K562 (cell line): ENCODE data around the gene CAMK2A. TPM values are rescaled to one million over a fixed set of nuclear protein-coding genes. Genes with fewer than 3 reads are reported as not detected.

Source experiments
- ATAC-seq: fragments of 200-7000 bp; cut with Tn5 transposase; 3 replicates; pipeline ENCODE4 v1.9.1; 2020; ENCODE audit warnings: moderate library complexity
- BruUV-seq: library from RNA; stranded (reverse); fragments of 400-500 nt; replicated peaks from 2 replicates; lab custom pipeline; 2021; lab: Mats Ljungman, UMichigan
- CTCF ChIA-PET: fragments of 300-600 bp; formaldehyde crosslinking; extraction: SDS; loops from one replicate; lab custom pipeline; 2021; ENCODE audit warnings: low intra/inter-chr PET ratio; lab: Yijun Ruan, JAX
- POLR2A ChIA-PET: fragments of 300-600, 350-650 bp; sonication (Branson Sonifier 250); formaldehyde crosslinking; extraction: SDS; loops from one replicate; lab custom pipeline; 2021; ENCODE audit warnings: antibody characterized with exemption, inconsistent platforms; lab: Yijun Ruan, JAX
- DNase-seq, 4 experiments: peaks; one replicate each; pipeline versions ENCODE4 v3.0.0 to v3.0.0-alpha.2; 2011 to 2018; ENCODE audit warnings: low spot score in 3 of 4, mixed read lengths in 3 of 4; ENCODE audit errors: extremely low read depth in 1 of 4
- FAIRE-seq: peaks from 2 replicates; lab custom pipeline; 2011; peaks lifted over from hg19 to GRCh38; lab: Jason Lieb, UNC
- H2AFZ ChIP-seq: 2 replicates; pipeline ENCODE4 v1.6.0; 2011; ENCODE audit warnings: low read depth, low read length, control low read depth, inconsistent platforms
- H3K27ac ChIP-seq: fragments of 200-600 bp; 3 replicates; pipeline ENCODE4 v1.8.0; 2011; ENCODE audit warnings: low read depth, mild to moderate bottlenecking, control low read depth, inconsistent platforms, low read length, moderate library complexity, mixed read lengths; ENCODE audit errors: extremely low read depth
- H3K27me3 ChIP-seq, 2 experiments: fragments of 300-600 bp in 1 of 2; 2 replicates in 1 of 2; 3 replicates in 1 of 2; pipeline versions ENCODE4 v1.6.0 to v1.8.0; 2011; ENCODE audit warnings: inconsistent platforms in 2 of 2, low read length in 2 of 2, mild to moderate bottlenecking in 1 of 2, mixed read lengths in 1 of 2, moderate library complexity in 1 of 2; ENCODE audit not compliant: control insufficient read depth in 2 of 2, insufficient read depth in 2 of 2
- H3K36me3 ChIP-seq: fragments of 300-600 bp; 3 replicates; pipeline ENCODE4 v1.8.0; 2011; ENCODE audit warnings: mild to moderate bottlenecking, low read length, inconsistent platforms; ENCODE audit not compliant: control insufficient read depth, insufficient read depth
- H3K4me1 ChIP-seq, 2 experiments: fragments of 200-600 bp in 1 of 2; replicated peaks in 1 of 2; 2 replicates in 1 of 2; 3 replicates in 1 of 2; pipeline versions ENCODE4 v1.5.1 to v1.8.0; 2011; ENCODE audit warnings: inconsistent platforms in 2 of 2, low read length in 2 of 2, mild to moderate bottlenecking in 1 of 2, mixed read lengths in 1 of 2, moderate library complexity in 1 of 2; ENCODE audit not compliant: control insufficient read depth in 2 of 2, insufficient read depth in 2 of 2
- H3K4me2 ChIP-seq: 2 replicates; pipeline ENCODE4 v1.6.1; 2011; ENCODE audit warnings: low read length, control low read depth, inconsistent platforms, mixed read lengths; ENCODE audit not compliant: insufficient read depth
- H3K4me3 ChIP-seq: fragments of 200-600 bp; sonication (generic), shearing (Covaris generic); 2 replicates; pipeline ENCODE4 v1.5.1; 2016; ENCODE audit warnings: control low read depth, inconsistent platforms
- H3K79me2 ChIP-seq: fragments of 200-600 bp; 3 replicates; pipeline ENCODE4 v1.8.0; 2011; ENCODE audit warnings: low read length, inconsistent platforms; ENCODE audit not compliant: control insufficient read depth, insufficient read depth
- H3K9ac ChIP-seq, 2 experiments: 2 replicates each; pipeline versions ENCODE4 v1.6.0 to v1.6.1; 2011; ENCODE audit warnings: low read depth in 2 of 2, low read length in 2 of 2, control low read depth in 1 of 2, inconsistent platforms in 1 of 2, mild to moderate bottlenecking in 1 of 2, mixed read lengths in 1 of 2; ENCODE audit not compliant: insufficient read depth in 1 of 2
- H3K9me1 ChIP-seq: one replicate; pipeline ENCODE4 v1.6.0; 2011; ENCODE audit warnings: inconsistent platforms, mild to moderate bottlenecking, low read length, moderate library complexity; ENCODE audit not compliant: control insufficient read depth, insufficient read depth
- H3K9me3 ChIP-seq: replicated peaks from 2 replicates; pipeline ENCODE4 v1.5.1; 2011; ENCODE audit warnings: low read depth, low read length, inconsistent platforms; ENCODE audit not compliant: control insufficient read depth, insufficient read depth
- H4K20me1 ChIP-seq: replicated peaks from 2 replicates; pipeline ENCODE4 v1.6.1; 2011; ENCODE audit warnings: low read length, inconsistent platforms, mixed read lengths; ENCODE audit not compliant: control insufficient read depth, insufficient read depth
- BCOR ChIP-seq: fragments of 450-650 bp; IDR thresholded peaks from 2 replicates; pipeline ENCODE4 v1.6.1; 2016
- MAFG ChIP-seq: fragments of 450-650 bp; conservative IDR thresholded peaks from 2 replicates; pipeline ENCODE4 v1.6.1; 2016; ENCODE audit warnings: missing genetic modification characterization, missing compliant biosample characterization
- MCM3 ChIP-seq: fragments of 450-650 bp; IDR thresholded peaks from 2 replicates; pipeline ENCODE4 v1.6.1; 2016
- RBM25 ChIP-seq: fragments of 200-400 bp; formaldehyde crosslinking; IDR thresholded peaks from 2 replicates; pipeline ENCODE4 v1.6.1; 2018; ENCODE audit warnings: low read length, low read depth, moderate library complexity; ENCODE audit not compliant: severe bottlenecking
- WHSC1 ChIP-seq: IDR thresholded peaks from one replicate; pipeline ENCODE4 v1.6.1; 2012; ENCODE audit warnings: low read length, control low read depth, inconsistent platforms
- ZFP36 ChIP-seq: fragments of 150-350 bp; IDR thresholded peaks from 2 replicates; pipeline ENCODE4 v1.6.1; 2018; ENCODE audit warnings: low read length, low read depth; ENCODE audit not compliant: partially characterized antibody
- WGBS: fragments of 100-300 bp; shearing (Covaris generic); methylation state at CpG from one replicate; pipeline ENCODE4 v1.1.6; 2016; ENCODE audit warnings: low coverage, mixed read lengths; ENCODE audit not compliant: insufficient coverage; ENCODE audit errors: missing lambda C conversion rate; 5-methylcytosine and 5-hydroxymethylcytosine counted together
- in situ Hi-C: fragments of 300-500 bp; cut with MboI; formaldehyde crosslinking; loops from 4 replicates; pipeline ENCODE4 v1.15.0; 2018; ENCODE audit warnings: inconsistent platforms, mixed read lengths
- intact Hi-C: fragments of 100-400 bp; cut with micrococcal nuclease; formaldehyde crosslinking; loops from 2 replicates; pipeline ENCODE4 v1.14.2; 2022
- polyA plus RNA-seq, 8 experiments: library from polyadenylated mRNA; depleted of rRNA in 4 of 8; stranded (reverse) in 5 of 8; unstranded in 3 of 8; fragments of >200 nt; fragmentation: Nextera tagmentation in 2 of 8; fragmentation: Illumina TruSeq in 1 of 8; extraction: Ambion mirVana in 2 of 8; extraction: Trizol in 1 of 8; gene quantifications; 2 replicates each; pipeline versions ENCODE4 v1.2.1 to v1.2.3, GENCODE V29; 2011 to 2014; ENCODE audit warnings: inconsistent platforms in 1 of 8, missing spikeins in 1 of 8
- total RNA-seq, 7 experiments: library from RNA; depleted of rRNA in 6 of 7; stranded (reverse); fragments of >200 nt in 6 of 7; fragmentation: Illumina TruSeq in 2 of 7; extraction: Trizol in 2 of 7; gene quantifications; 2 replicates each; pipeline versions ENCODE4 v1.2.1 to v1.2.3, GENCODE V29; 2011 to 2021; ENCODE audit warnings: low replicate concordance in 1 of 7
- TF ChIP-seq, protein P1 (sequence below): sonication (generic); formaldehyde crosslinking; IDR thresholded peaks from 2 replicates; pipeline ENCODE4 v1.8.1; 2023; ENCODE audit warnings: mild to moderate bottlenecking, missing genetic modification reagents
- TF ChIP-seq, protein P2 (sequence below), 2 experiments: fragments of 450-650 bp in 1 of 2; sonication (generic) in 1 of 2; formaldehyde crosslinking in 1 of 2; IDR thresholded peaks in 1 of 2; conservative IDR thresholded peaks in 1 of 2; 2 replicates each; pipeline versions ENCODE4 v1.6.1 to v1.8.1; 2016 to 2023; ENCODE audit warnings: mild to moderate bottlenecking in 2 of 2, moderate library complexity in 2 of 2, inconsistent platforms in 1 of 2, missing genetic modification reagents in 1 of 2
- TF ChIP-seq, protein P3 (sequence below), 2 experiments: fragments of 250-450 bp in 1 of 2; fragments of 450-650 bp in 1 of 2; sonication (Bioruptor Pico) in 1 of 2; IDR thresholded peaks; 2 replicates each; pipeline versions ENCODE4 v1.6.1 to v1.8.0; 2016 to 2021; ENCODE audit warnings: mild to moderate bottlenecking in 2 of 2, moderate library complexity in 2 of 2, missing compliant biosample characterization in 1 of 2, missing genetic modification characterization in 1 of 2

The CAMK2A gene
- total and polyA plus RNA-seq, 9 of the 15 experiments (the other 6 are each of a cell fraction or from before 2014, with no cell fraction given): 0.01 to 0.18 (median 0.04) TPM; not detected in 6

DNA sequence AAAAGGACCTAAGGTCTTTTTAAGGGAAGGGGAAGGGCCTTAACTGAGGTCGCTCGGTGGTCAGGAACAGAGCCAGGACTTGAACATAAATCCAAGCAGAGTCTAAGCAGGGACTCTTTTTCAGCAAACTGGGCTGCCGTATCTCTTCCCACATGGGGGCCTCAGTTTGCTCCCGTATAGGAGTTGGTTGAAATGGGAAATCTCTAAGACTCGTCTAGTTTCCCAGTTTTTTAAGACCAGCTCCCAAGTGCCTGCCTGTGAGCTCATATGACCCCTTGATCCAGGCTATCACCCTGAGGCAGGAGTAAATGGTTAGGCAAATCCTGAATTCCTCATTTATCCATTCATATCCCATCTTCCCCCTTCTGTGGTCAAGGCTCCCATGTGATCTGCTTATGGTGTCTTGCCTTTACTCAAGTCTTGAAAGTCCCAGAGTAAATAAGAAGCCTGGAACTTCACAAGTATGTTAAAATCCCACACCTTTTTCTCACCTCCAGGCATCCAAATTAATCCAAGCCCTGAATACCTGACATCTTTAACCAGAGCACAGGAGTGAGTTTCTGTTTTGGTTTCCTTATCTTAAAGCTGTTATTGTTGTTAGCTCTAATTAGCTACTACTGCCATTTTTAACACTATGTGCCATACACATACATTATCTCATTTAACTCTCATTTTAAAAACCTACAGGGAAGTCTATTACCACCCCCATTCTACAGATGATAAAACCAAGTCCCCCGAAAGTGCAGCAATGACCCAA lies 10.2 kb upstream of the CAMK2A start (continued):
- TF ChIP-seq, protein P1, sequence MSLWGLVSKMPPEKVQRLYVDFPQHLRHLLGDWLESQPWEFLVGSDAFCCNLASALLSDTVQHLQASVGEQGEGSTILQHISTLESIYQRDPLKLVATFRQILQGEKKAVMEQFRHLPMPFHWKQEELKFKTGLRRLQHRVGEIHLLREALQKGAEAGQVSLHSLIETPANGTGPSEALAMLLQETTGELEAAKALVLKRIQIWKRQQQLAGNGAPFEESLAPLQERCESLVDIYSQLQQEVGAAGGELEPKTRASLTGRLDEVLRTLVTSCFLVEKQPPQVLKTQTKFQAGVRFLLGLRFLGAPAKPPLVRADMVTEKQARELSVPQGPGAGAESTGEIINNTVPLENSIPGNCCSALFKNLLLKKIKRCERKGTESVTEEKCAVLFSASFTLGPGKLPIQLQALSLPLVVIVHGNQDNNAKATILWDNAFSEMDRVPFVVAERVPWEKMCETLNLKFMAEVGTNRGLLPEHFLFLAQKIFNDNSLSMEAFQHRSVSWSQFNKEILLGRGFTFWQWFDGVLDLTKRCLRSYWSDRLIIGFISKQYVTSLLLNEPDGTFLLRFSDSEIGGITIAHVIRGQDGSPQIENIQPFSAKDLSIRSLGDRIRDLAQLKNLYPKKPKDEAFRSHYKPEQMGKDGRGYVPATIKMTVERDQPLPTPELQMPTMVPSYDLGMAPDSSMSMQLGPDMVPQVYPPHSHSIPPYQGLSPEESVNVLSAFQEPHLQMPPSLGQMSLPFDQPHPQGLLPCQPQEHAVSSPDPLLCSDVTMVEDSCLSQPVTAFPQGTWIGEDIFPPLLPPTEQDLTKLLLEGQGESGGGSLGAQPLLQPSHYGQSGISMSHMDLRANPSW (CRISPR knock-in tag): no peak

DNA sequence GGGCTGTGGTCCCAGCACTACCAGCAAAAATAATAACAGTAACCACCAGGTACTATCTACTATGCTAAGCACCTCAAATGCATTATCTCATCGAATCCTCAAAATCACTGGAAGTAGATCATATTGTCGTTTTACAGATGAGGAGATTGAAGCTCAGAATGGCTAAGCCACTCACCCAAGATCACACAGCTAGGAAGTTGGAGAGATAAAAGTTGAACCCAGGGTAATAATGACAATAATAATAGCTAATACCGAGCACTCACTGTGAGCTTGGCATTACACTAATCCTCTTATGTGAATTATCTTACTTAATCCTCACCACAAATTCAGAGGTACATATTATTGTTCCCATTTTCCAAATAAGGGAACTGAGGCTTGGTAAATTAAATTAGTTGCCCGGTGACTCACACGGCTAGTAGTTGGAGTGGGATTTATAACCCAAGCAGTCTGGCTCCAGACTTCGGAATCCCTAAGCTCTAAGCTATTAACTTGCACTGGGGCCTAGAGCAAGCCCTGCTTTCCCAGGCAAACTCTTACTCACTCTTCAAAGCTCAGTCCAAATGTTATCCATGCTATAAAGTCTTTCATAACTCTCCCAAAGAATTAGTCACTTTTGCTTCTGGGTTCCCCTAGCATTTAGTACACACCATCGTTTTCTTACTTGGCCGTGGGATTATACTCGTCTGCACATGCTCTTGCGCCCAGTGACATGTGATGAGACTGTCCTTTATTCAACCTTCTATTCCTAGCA lies 9.3 kb upstream of the CAMK2A start:
- DNase-seq: no peak
- Histone ChIP-seq H3K27ac (no peak overlapping the region), H3K9ac (no peak overlapping the region), H3K9me1 (peaks cover 6% of the 10 kb centered on the region), H4K20me1 (no peaks in the 10 kb centered on the region), H3K36me3 (no peaks in the 10 kb centered on the region), H3K9me3 (no peaks in the 10 kb centered on the region), H3K4me1 (peaks cover 3 to 32% of the 10 kb centered on the region in 2 experiments; a peak in 4 of 5 replicates), H3K27me3 (peaks cover 8 to 43% of the 10 kb centered on the region in 2 experiments), H3K4me3 (no peak overlapping the region), H3K4me2 (no peak overlapping the region), H2AFZ (no peak overlapping the region), H3K79me2 (no peaks in the 10 kb centered on the region)
- FAIRE-seq: no peak
- WGBS: 28% methylated on average over 10 of the region's 10 CpGs
- intact Hi-C loops (no loop called here), in situ Hi-C loops (no loop called here)
- BruUV-seq: no TSS peak
- ATAC-seq: no peak
- POLR2A ChIA-PET: interaction anchor here (0.6 to 2.3 kb wide), 3 partner anchors 11 to 131 kb away, joined by 3 to 7 read pairs (median 3); no protein-coding TSS in a partner anchor
- TF ChIP-seq, protein P2, sequence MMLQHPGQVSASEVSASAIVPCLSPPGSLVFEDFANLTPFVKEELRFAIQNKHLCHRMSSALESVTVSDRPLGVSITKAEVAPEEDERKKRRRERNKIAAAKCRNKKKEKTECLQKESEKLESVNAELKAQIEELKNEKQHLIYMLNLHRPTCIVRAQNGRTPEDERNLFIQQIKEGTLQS (IDR thresholded peaks at IDR 0.05): no peak
- TF ChIP-seq, protein P2 (CRISPR knock-in tag; conservative IDR thresholded peaks at IDR 0.05): no peak
- TF ChIP-seq WHSC1: no peak
- peak; percentile 74 for TF ChIP-seq RBM25
- no peak for TF ChIP-seq MCM3
- TF ChIP-seq, protein P3, sequence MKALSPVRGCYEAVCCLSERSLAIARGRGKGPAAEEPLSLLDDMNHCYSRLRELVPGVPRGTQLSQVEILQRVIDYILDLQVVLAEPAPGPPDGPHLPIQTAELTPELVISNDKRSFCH (CRISPR knock-in tag; IDR thresholded peaks at IDR 0.05): no peak
- TF ChIP-seq, protein P3 (tag; IDR thresholded peaks at IDR 0.05): no peak
- no peak for TF ChIP-seq MAFG (tag)
- peak; percentile 49 for TF ChIP-seq ZFP36
- TF ChIP-seq BCOR: peak; percentile 37; the same call in 1 of the 2 replicates
- CTCF ChIA-PET: no interaction called here
